ENCODE measurements around the gene PTS. TPM values are rescaled to one million over a fixed set of nuclear protein-coding genes. Genes with fewer than 3 reads are reported as not detected.
A peak's percentile ranks its signal among the peaks of the same experiment; 100 is the strongest.
"Not testable (repeated sequence)": the region's sequence is repeated elsewhere in the genome, so short reads cannot be mapped to it uniquely, and the experiment has no call there.

PTS gene
- total and polyA plus RNA-seq, 9 of the 15 experiments (the other 6 are each of a cell fraction or from before 2014, with no cell fraction given) = 27.1 to 72.7 (median 41.1) TPM

DNA sequence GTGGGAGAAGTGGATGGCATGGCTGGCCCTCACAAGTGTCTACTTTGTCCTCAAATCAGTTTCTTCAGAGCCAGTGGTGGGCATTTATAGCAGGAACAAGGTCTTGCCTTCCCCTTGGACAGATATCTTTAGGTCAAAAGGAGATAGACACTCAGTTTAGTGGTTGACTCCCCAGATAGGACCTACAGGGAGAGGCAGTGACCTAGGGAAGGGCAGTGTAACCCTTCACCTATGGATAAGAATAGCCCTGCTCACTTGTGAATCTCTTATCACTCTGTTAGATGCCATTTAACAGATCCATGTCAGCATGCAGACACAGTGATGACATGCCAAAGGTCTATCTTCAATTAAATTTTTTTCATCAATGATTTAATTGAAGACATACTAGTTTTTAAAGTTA is 39.9 kb upstream of the PTS start:
- CTCF ChIA-PET (ENCODE audit: low intra/inter-chr PET ratio) = no interaction called here
- H3K36me3 ChIP-seq (ENCODE audit: control insufficient read depth, insufficient read depth, low read length) = no peaks in the 10 kb centered on the region
- H3K27ac ChIP-seq (ENCODE audit: extremely low read depth, low read depth, low read length) = no peak overlapping the region
- H3K4me1 ChIP-seq (replicated peaks in 1 of 2; ENCODE audit: control insufficient read depth in 2 of 2, insufficient read depth in 2 of 2, low read length in 2 of 2) = no peaks in the 10 kb centered on the region
- no peak for ATAC-seq
- no TSS peak for BruUV-seq (replicated peaks)
- in situ Hi-C loops (cut with MboI) = no loop called here
- no peak for DNase-seq (ENCODE audit: extremely low read depth in 1 of 4, low spot score in 3 of 4)
- H3K9me1 ChIP-seq (ENCODE audit: control insufficient read depth, insufficient read depth, low read length) = no peaks in the 10 kb centered on the region
- H2AFZ ChIP-seq (ENCODE audit: low read depth, low read length) = no peak overlapping the region
- H4K20me1 ChIP-seq (replicated peaks; ENCODE audit: control insufficient read depth, insufficient read depth, low read length) = no peaks in the 10 kb centered on the region
- no peak overlapping the region for H3K4me3 ChIP-seq
- POLR2A ChIA-PET = no interaction called here
- no peaks in the 10 kb centered on the region for H3K9me3 ChIP-seq (replicated peaks; ENCODE audit: control insufficient read depth, insufficient read depth, low read depth, low read length)
- H3K4me2 ChIP-seq (ENCODE audit: insufficient read depth, low read length) = no peak overlapping the region
- no peaks in the 10 kb centered on the region for H3K79me2 ChIP-seq (ENCODE audit: control insufficient read depth, insufficient read depth, low read length)
- FAIRE-seq = no peak
- no peak overlapping the region for H3K9ac ChIP-seq (ENCODE audit: insufficient read depth in 1 of 2, low read depth in 2 of 2, low read length in 2 of 2)
- intact Hi-C loops (cut with micrococcal nuclease) = no loop called here
- no peaks in the 10 kb centered on the region for H3K27me3 ChIP-seq (ENCODE audit: control insufficient read depth in 2 of 2, insufficient read depth in 2 of 2, low read length in 2 of 2)
- TF ChIP-seq ASH1L (IDR thresholded peaks at IDR 0.05; ENCODE audit: borderline replicate concordance, low read depth, partially characterized antibody) (no peak), NFATC3 (IDR thresholded peaks at IDR 0.05) (no peak), CTBP1 (IDR thresholded peaks at IDR 0.05; ENCODE audit: borderline replicate concordance) (no peak)
- TF ChIP-seq, protein P1, sequence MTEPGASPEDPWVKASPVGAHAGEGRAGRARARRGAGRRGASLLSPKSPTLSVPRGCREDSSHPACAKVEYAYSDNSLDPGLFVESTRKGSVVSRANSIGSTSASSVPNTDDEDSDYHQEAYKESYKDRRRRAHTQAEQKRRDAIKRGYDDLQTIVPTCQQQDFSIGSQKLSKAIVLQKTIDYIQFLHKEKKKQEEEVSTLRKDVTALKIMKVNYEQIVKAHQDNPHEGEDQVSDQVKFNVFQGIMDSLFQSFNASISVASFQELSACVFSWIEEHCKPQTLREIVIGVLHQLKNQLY (CRISPR knock-in tag; conservative IDR thresholded peaks at IDR 0.05) = no peak

DNA sequence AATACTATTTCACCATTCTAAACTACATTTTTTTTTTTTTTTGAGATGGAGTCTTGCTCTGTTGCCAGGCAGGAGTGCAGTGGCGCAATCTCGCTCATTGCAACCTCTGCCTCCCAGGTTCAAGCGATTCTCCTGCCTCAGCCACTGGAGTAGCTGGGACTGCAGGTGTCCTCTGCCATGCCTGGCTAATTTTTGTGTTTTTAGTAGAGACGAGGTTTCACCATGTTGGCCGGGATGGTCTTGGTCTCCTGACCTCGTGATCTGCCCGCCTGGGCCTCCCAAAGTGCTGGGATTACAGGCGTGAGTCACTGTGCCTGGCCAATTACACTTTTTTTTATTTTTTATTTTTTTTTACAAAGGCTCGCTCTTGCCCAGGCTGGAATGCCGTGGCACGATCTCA is 31.1 kb upstream of the PTS start:
- H3K36me3 ChIP-seq (ENCODE audit: control insufficient read depth, insufficient read depth, low read length); in situ Hi-C loops (cut with MboI); BruUV-seq (replicated peaks); H3K9ac ChIP-seq (ENCODE audit: insufficient read depth in 1 of 2, low read depth in 2 of 2, low read length in 2 of 2); H3K27ac ChIP-seq (ENCODE audit: extremely low read depth, low read depth, low read length); H2AFZ ChIP-seq (ENCODE audit: low read depth, low read length); intact Hi-C loops (cut with micrococcal nuclease); H3K4me1 ChIP-seq (replicated peaks in 1 of 2; ENCODE audit: control insufficient read depth in 2 of 2, insufficient read depth in 2 of 2, low read length in 2 of 2); DNase-seq (ENCODE audit: extremely low read depth in 1 of 4, low spot score in 3 of 4); H3K4me2 ChIP-seq (ENCODE audit: insufficient read depth, low read length); ATAC-seq; H3K9me3 ChIP-seq (replicated peaks; ENCODE audit: control insufficient read depth, insufficient read depth, low read depth, low read length); POLR2A ChIA-PET; H3K27me3 ChIP-seq (ENCODE audit: control insufficient read depth in 2 of 2, insufficient read depth in 2 of 2, low read length in 2 of 2); H3K79me2 ChIP-seq (ENCODE audit: control insufficient read depth, insufficient read depth, low read length); FAIRE-seq; H3K4me3 ChIP-seq; H4K20me1 ChIP-seq (replicated peaks; ENCODE audit: control insufficient read depth, insufficient read depth, low read length); H3K9me1 ChIP-seq (ENCODE audit: control insufficient read depth, insufficient read depth, low read length); TF ChIP-seq CEBPG (CRISPR knock-in tag; IDR thresholded peaks at IDR 0.05): not testable (repeated sequence)
- WGBS (ENCODE audit: insufficient coverage, low coverage, missing lambda C conversion rate) = 12% methylated on average over 9 of the region's 11 CpGs
- TF ChIP-seq CEBPG (tag; conservative IDR thresholded peaks at IDR 0.05 in 1 of 2, IDR thresholded peaks at IDR 0.05 in 1 of 2) = 0 out of 4 replicates have a peak, but pooled peaks of 1 of the 2 experiments have one; percentile 30
- 0 out of 2 replicates have a peak, but pooled peaks have one; percentile 37 for TF ChIP-seq CEBPB (tag; IDR thresholded peaks at IDR 0.05)
- CTCF ChIA-PET (ENCODE audit: low intra/inter-chr PET ratio) = interaction anchor here (0.6 kb wide), 1 partner anchor 66 kb away, joined by 3 read pairs; no protein-coding TSS in a partner anchor

Measured in K562 (cell line).